Inferior parietal cortex (tissue), 1 donor: Measurements from ENCODE around the gene KCNK4.

ENCODE experiments used
- DNase-seq: peaks from one replicate; pipeline ENCODE4 v3.0.0-alpha.2; 2016; ENCODE audit errors: extremely low spot score

Gene KCNK4

DNA sequence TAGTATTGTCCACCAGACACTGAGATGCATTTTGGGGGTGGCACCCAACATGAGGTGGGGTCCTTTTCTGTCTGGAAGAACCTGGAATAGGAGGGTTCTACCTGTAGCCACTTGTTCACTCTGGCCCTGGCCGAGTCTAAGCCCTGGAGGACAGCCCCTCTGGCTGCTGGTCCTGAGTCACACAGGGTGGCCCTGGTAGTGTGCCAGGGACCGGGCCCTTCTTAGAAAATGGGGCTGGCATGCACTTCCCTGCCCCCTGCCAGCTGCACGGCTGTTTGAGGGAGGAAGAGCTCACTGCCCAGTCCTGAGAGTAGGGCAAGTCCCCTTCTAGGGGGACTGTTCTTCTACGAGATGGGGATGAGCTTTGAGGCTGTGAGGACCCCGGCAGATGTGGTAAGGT is 37.6 kb upstream of the KCNK4 start:
- DNase-seq, result no peak

DNA sequence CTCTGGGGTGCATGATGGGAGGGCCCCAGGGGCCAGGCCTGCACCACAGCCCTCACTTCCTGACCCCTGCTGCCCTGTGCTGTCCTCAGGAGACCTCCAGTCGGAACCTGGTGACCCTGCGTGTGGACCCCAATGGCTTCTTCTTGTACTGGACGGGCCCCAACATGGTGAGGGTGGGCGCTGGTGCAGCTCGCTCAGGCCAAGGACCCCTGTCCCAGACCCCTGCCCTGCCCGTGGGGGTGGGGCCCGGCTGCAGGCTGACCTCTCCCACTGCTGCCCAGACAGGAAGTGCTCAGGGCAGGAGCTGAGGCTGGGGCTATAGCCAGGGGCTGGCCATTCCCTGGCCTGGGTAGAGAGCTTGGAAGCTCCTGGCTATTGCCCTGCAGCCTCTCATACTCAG is 36.8 kb upstream of the KCNK4 start:
- no peak for DNase-seq

DNA sequence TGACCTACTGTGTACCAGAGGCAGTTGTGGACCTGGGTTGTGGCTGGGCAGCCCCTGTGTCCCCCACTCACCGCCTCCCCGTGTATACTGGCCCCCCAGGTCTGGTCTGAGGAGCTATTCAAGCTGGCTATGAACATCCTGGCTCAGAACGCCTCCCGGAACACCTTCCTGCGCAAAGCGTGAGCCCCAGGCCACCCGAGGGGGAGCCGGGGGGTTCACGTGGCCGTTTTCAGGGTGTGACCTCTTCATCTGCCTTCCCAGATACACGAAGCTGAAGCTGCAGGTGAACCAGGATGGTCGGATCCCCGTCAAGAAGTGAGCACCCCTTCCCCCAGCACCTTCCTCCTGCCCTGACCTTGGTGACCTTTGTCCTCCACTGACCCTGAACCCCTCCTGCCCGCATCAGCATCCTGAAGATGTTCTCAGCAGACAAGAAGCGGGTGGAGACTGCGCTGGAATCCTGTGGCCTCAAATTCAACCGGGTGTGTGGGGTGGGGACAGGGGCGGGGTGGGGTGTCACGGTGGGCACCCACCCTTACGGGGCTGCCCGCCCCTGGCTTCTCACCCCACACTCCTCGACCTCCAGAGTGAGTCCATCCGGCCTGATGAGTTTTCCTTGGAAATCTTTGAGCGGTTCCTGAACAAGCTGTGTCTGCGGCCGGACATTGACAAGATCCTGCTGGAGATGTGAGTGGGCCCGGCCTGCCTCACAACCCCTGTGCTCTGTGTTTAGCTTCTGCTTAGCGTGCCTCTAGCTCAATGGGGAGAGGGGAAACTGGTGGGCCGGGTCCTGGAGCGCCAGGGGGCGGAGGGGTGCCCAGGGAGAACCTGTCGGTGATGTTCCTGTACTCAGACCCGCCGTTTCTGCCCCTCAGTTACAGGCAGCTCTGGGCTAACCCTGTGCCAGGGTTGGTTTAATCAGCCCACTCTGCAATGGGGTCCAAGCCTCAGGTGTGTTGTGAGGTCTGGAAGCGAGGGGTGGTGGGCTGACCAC is 35.7 kb upstream of the KCNK4 start:
- DNase-seq, result no peak

DNA sequence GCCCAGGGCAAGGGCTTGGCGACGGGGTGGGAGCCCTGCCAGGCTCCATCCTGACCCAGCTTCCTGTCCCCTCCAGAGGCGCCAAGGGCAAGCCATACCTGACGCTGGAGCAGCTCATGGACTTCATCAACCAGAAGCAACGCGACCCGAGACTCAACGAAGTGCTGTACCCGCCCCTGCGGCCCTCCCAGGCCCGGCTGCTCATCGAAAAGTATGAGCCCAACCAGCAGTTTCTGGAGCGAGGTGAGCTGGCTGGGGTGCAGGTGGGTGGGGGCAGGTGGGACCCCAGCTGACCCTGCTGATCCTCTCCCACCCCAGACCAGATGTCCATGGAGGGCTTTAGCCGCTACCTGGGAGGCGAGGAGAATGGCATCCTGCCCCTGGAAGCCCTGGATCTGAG is 34.8 kb upstream of the KCNK4 start:
- DNase-seq, result no peak

DNA sequence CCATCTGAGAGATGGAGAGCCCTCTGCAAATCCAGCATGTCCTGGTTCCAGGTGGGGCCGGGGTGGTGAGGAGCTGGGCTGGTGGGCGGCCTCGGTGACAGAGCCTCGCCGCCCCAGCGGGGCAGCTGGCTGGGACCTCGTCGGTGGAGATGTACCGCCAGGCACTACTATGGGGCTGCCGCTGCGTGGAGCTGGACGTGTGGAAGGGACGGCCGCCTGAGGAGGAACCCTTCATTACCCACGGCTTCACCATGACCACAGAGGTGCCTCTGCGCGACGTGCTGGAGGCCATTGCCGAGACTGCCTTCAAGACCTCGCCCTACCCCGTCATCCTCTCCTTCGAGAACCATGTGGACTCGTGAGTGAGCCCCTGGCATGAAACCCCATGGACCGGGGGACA is 32.7 kb upstream of the KCNK4 start:
- no peak for DNase-seq

DNA sequence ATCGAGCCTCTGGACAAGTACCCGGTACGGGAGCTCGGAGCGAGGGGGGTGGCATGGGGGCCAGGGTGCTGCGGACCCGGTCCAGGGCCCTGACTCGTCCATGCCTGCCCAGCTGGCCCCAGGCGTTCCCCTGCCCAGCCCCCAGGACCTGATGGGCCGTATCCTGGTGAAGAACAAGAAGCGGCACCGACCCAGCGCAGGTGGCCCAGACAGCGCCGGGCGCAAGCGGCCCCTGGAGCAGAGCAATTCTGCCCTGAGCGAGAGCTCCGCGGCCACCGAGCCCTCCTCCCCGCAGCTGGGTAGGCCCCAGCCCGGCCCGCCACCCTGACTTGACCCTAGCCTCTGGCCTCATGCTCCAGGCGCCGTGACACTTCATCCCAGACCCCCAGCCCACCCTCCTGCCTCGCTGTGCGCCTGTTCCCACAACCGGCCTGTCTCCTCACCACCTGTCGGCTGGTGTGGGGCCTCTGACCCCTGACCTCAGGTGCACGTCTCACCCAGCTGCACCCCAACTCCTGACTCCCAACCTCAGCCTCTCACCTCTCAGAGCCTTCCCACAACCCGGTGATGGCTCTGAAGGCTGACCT is 32.1 kb upstream of the KCNK4 start:
- no peak for DNase-seq

DNA sequence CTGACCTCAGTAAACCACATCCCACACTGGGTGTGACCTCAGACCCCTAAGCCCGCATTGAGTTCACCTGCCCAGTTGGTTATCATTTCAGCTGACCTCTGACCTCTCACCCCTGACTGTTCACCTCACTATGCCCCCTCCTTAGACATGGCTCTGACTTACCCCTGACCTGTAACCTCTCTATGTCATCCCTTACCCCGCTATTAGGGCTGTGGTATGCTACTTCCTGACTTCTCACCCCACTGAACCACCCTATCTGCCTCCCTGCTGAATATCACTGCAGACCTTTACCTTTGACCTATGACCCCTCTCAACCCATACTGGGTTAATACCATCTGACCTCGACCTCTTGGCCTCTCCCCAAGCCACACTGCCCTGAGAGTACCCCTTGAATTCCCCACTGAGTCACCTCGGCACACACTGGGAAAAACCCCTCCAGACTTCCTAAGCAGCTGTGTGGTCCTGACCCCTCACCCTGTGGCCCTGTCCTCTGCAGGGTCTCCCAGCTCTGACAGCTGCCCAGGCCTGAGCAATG is 31.5 kb upstream of the KCNK4 start:
- DNase-seq, result no peak

DNA sequence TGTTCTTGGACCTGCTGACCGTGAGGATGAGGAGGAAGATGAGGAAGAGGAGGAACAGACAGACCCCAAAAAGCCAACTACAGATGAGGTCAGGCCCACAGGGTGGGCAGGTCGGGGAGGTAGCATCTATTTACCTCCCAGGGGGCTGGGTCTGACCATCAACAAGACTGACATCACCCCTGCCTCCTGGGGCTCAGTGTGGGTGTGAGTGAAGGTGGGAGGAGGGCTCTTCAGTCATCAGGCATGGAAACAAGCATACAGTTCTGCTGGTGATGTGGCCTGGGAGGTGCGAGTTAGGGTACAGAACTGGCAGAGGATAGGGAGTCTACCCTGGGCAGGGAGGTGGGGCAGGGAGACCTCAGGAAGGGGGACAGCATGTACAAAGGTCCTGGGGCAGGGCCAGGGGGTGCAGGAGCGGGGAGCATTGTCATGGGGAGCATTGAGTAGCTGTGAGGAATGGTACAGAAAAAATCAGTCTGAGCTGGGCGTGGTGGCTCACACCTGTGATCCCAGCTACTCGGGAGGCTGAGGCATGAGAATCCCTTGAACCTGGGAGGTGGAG is 30.9 kb upstream of the KCNK4 start:
- no peak for DNase-seq

DNA sequence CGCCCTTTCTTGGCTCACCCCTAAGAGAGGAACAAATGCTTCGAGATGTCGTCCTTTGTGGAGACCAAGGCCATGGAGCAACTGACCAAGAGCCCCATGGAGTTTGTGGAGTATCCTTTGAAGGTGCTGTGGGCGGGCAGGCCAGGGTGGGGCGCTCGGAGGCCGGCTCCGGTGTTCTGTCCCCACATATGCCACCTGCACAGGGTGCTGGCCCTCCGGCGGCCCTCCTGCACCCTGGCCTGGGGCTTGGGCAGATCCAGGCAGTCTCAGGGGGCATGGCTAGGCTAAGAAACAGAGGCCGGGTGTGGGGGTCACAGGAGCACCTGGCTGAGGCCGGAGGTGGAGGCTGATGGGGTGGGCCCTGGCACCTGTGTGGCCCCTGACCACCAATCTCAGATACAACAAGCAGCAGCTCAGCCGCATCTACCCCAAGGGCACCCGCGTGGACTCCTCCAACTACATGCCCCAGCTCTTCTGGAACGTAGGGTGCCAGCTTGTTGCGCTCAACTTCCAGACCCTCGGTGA is 29.5 kb upstream of the KCNK4 start:
- DNase-seq, result no peak

DNA sequence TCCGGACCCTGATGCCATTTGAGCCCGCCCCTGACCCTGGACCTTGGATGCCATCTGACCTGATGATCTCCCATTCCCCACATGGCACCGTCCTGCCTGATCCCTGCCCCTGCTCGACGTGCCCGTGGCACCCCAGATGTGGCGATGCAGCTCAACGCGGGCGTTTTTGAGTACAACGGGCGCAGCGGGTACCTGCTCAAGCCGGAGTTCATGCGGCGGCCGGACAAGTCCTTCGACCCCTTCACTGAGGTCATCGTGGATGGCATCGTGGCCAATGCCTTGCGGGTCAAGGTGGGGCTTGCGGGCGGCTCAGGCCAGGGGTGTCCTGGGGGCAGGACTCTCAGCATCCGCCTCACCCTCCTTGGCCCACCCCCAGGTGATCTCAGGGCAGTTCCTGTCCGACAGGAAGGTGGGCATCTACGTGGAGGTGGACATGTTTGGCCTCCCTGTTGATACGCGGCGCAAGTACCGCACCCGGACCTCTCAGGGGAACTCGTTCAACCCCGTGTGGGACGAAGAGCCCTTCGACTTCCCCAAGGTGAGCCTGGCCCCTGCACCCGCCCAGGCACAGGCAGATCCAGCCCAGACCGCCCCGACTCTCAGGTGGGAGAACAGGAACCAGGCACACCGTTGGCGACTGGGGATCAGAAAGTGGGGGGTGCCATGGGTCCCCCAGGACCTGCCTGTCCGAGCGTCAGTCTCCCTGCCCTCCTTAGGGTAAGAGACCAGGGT is 28.7 kb upstream of the KCNK4 start:
- DNase-seq, result no peak

DNA sequence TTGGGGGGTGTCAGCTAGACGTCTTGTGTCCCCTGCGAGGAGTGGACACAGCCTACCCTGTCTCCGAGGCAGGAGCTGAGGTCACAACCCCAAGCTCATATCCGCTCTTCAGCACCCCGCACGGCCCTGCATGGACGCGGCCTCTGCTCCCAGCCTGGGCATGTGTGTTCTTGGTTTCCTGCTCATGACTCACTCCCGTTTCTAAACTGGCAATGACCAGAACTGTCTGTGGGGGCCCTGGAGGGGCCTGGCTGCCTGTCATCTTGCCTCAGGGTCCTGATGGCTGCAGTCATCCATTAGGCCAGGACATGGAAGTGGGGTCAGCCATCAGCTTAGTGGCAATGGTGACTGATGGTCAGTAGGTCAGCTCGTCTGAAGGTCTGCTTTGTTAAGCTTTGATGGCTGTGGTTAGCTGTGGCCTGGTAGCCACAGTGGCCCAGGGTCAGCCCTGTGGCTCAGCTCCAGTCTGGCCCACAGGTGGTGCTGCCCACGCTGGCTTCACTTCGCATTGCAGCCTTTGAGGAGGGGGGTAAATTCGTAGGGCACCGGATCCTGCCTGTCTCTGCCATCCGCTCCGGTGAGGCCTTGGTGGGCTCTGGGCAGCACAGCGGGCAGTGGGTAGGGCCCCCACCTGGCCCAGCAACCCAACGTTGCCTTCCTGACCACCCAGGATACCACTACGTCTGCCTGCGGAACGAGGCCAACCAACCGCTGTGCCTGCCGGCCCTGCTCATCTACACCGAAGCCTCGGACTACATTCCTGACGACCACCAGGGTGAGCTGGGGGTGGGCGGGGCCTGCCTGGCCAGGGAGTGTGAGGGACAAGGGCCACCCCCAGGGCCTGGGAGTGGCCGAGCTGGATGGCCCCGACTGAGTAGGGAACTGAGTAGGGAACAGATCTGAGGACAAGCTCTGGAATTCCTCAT is 27.8 kb upstream of the KCNK4 start:
- DNase-seq, result no peak

DNA sequence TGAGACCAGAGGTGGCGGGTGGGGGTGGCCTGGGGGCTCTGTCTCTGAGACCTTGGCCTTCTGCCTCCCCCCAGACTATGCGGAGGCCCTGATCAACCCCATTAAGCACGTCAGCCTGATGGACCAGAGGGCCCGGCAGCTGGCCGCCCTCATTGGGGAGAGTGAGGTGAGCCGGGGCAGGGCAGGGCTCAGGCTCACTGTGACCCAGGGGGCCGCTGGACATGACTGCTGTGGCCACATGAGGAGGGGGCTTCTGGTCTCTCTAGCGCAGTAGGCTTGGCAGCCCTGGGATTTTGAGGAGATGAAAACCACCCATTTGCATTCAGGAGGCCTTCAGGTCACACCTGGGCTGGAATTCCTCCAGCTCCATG is 27.2 kb upstream of the KCNK4 start:
- no peak for DNase-seq

DNA sequence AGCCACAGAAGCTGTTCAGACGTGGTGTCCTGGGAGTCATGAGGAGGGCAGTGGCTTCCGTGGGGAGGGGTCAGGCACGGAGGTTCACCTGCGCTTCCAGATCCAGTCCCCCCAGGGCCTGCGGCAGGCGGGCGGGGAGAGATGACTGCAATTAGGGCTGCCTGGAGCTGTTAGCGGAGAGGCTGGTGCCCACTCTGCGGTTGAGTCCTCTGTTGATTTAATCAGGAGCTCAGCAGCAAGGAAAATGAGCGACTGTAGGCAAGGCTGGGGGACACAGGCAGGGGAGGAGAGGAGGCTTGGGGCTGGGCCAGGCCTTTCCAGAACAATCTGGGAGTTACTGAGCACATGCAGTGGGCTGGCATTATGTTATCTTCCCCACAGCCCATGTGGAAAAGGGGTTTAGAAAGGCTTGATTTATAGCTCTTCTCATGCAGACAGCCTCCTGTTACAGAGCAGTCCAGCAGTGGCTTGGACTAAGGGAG is 26.7 kb upstream of the KCNK4 start:
- DNase-seq, result no peak

DNA sequence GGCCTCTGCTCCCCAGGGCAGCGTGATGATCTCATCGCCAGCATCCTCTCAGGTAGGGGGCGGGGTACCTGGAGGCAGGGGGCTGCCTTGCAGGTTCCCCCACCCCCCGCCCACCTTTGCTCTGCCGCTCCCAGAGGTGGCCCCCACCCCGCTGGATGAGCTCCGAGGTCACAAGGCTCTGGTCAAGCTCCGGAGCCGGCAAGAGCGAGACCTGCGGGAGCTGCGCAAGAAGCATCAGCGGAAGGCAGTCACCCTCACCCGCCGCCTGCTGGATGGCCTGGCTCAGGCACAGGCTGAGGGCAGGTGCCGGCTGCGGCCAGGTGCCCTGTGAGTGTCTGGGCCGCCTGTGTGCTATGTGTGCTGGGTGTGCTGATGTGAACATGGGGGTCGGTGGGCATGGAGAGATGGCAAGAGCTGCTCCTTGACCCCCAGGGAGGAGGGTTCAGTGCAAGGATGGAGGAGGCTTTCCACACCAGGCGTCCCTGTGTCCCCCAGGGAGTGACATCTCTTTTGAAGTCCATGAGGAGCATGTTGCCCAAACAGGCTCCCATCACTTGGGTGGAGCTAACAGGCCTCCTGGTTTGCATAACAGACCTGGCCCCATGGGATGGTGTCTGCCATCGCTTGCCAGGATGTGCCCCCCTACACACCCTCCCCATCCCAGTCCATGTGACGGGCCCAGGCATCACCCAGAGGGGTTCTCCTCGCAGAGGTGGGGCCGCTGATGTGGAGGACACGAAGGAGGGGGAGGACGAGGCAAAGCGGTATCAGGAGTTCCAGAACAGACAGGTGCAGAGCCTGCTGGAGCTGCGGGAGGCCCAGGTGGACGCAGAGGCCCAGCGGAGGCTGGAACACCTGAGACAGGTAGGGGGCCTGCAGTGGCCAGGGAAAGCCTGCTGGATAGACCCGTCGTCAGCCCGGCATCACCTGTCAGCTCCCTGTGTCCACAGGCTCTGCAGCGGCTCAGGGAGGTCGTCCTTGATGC is 25.6 kb upstream of the KCNK4 start:
- no peak for DNase-seq

DNA sequence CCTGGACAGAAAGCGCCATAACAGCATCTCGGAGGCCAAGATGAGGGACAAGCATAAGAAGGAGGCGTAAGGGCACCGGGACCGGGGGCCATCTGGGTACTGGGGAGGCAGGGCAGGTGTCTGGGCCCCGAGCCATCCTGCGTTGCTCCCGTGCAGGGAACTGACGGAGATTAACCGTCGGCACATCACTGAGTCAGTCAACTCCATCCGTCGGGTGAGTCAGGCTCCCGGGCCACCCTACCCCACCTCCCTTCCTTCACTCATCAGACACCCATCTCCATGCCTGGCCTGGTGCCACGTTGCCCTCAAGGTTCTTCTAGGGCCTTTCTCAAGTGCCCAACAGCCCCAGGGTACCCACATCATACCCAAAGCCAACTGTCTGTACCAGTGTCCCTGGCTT is 24.8 kb upstream of the KCNK4 start:
- DNase-seq, result no peak

DNA sequence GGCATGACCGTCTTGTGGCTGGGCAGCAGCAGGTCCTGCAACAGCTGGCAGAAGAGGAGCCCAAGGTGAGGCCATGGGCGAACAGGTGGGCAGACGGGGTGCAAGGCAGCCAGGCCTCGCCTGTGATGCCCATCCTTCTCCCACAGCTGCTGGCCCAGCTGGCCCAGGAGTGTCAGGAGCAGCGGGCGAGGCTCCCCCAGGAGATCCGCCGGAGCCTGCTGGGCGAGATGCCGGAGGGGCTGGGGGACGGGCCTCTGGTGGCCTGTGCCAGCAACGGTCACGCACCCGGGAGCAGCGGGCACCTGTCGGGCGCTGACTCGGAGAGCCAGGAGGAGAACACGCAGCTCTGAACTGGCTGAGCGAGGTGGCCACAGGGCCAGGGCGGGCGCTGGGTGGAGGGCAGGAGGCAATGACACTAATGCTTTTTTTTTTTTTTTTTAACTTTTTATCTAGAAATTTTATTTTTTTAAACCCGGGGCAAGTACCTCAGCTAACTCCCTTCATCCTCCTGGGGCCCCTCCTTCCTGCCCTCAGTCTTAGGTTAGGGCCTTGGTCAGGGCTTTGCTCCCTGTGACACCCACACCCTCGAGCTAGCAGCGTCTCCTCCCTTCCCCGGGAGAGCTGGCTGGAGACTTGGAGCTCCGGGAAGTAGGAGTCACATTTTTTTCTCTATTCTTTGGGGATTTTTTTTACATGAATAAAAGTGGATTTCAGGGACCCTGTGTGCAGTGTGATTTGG is 23.7 kb upstream of the KCNK4 start:
- DNase-seq, result no peak

DNA sequence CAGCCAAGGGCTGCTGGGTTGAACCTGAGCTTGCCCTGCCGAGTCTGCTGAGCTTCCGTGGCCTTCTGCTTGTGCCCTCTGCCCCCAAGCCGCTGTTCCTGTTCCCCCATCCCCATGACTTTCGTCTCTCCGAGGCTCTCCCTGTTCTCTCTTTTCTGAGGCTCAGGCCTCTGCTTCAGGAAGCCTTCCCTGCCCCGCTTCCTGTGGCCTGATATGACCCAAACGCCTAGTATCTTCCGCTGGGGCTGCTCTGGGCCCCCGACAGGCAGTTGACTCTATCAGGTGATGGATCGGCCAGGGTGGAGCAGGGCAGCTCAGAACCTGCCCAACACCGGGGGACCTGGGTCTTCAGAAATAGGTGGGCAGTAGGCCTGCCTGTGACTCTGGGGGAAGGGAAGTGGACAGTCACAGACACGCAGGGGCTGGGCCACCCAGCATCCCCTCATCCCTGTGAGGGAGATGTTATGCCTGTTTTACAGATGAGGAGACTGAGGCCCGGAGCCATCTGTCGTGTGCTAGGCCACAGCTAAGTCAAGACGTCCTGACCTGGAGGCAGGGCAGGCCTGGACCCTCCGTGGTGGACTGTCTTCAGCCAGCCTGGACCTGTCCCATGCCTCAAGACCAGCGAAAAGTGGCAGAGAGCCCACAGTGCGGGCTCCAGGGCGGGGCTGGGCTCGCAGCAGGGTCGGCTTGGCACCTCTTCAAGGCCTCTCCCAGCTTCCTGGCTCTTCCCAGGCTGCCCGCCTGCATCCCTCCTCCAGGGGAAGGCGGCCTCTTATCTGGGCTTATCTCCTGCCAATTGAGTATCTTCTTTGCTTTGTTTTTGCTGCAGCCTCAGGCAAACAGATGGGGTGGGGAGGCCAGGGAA is 22.8 kb upstream of the KCNK4 start:
- DNase-seq, result no peak
